ENCODE measurements around the gene NFATC2IP. TPM values are rescaled to one million over a fixed set of nuclear protein-coding genes. Genes with fewer than 3 reads are reported as not detected.

NFATC2IP gene
- total and polyA plus RNA-seq, 2 donors (not counting 1 experiment from before 2014, with no cell fraction given): 96.4 to 102 TPM

DNA sequence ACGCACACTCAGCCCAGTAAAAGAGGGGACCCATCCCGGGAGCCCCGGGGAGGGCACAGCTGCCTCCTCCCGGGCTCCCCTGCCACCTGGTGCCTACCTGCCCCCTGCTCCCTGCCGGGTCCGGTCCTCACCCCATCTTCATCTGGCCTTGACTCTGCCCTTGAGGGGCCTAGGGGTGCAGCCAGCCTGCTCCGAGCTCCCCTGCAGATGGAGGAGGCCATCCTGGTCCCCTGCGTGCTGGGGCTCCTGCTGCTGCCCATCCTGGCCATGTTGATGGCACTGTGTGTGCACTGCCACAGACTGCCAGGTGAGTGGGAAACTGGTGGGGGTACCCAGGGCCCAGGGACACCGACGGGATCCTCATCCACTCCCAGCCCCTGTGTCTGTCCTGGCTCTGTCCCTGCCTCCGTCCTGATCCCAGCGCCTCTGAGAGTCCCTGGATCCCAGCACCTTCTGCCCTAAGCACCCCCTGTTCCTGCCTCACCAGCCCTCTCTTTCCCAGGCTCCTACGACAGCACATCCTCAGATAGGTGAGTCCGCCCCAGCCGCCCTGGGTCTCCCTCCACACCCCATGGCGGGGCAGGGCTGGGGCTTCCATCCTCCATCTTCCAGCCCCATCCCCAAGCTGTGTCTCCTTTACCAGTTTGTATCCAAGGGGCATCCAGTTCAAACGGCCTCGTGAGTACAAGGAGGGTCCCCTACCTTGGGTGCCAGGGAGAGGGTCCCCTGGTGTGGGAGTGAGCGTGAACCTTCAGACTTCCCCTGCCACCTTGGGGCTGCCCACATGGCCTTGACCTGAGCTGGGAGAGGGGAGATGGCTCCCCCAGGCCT, 34.7 kb downstream of the NFATC2IP start:
- peak overlapping the region; percentile 74 for H3K4me2 ChIP-seq (replicated peaks; ENCODE audit: low read depth, low read length, poor library complexity, severe bottlenecking)
- ATAC-seq (ENCODE audit: low read depth) (no peak), DNase-seq (peak; percentile 29)
- CTCF ChIA-PET: interaction anchor here (0.6 kb wide), 1 partner anchor 13 kb away, joined by 3 read pairs; no protein-coding TSS in a partner anchor
- Mint-ChIP-seq H3K9me3 (ENCODE audit: insufficient read depth) (peaks cover 6% of the 10 kb centered on the region), H3K27ac (no peak overlapping the region), H3K4me1 (peaks cover 13% of the 10 kb centered on the region), H3K4me3 (peak overlapping the region; percentile 67), H3K27me3 (peaks cover 3% of the 10 kb centered on the region)
- H3K9me3 ChIP-seq (ENCODE audit: control extremely low read depth in 1 of 3, control insufficient read depth in 2 of 3, insufficient read depth in 1 of 3, low read length in 2 of 3): peaks cover 0 to 30% (median 12%) of the 10 kb centered on the region in 3 donors
- H3K9ac ChIP-seq (ENCODE audit: low read length): no peak overlapping the region
- peaks cover 3% of the 10 kb centered on the region for H3K79me2 ChIP-seq (ENCODE audit: control insufficient read depth, insufficient read depth, low read length)
- peaks cover 16 to 22% of the 10 kb centered on the region in 2 donors for H3K4me1 ChIP-seq (ENCODE audit: control insufficient read depth in 2 of 2, insufficient read depth in 2 of 2, low read length in 2 of 2)
- no peak overlapping the region for H3K27ac ChIP-seq (ENCODE audit: low read length in 2 of 2)
- POLR2A ChIA-PET: interaction anchor here (0.6 kb wide), 1 partner anchor 115 kb away, joined by 4 read pairs; no protein-coding TSS in a partner anchor
- TF ChIP-seq EZH2 (IDR thresholded peaks at IDR 0.05; ENCODE audit: borderline replicate concordance, insufficient read depth, low read depth, low read length, poor library complexity, severe bottlenecking) (no peak), CTCF (IDR thresholded peaks at IDR 0.05) (no peak)
- H3K36me3 ChIP-seq (replicated peaks in 1 of 2; ENCODE audit: control extremely low read depth in 1 of 2, control insufficient read depth in 1 of 2, extremely low read depth in 1 of 2, insufficient read depth in 2 of 2, low read length in 1 of 2): peaks cover 0 to 54% of the 10 kb centered on the region in 2 experiments
- peaks cover 0 to 13% (median 0%) of the 10 kb centered on the region in 4 experiments for H3K27me3 ChIP-seq (replicated peaks in 1 of 4; ENCODE audit: control extremely low read depth in 1 of 4, control insufficient read depth in 3 of 4, insufficient read depth in 4 of 4, low read length in 3 of 4)
- H3K4me3 ChIP-seq (ENCODE audit: control extremely low read depth in 1 of 5, extremely low read depth in 1 of 5, insufficient read depth in 1 of 5, low read depth in 2 of 5, low read length in 4 of 5): peak overlapping the region in 4 of 5 experiments; percentile 15 to 39 (median 33)
- H2AFZ ChIP-seq (ENCODE audit: insufficient read depth, low read depth, low read length, poor library complexity, severe bottlenecking): peak overlapping the region; percentile 28
- WGBS (ENCODE audit: insufficient coverage): 50% methylated on average over 14 of the region's 19 CpGs
- intact Hi-C loops (cut with micrococcal nuclease): no loop called here
- peaks cover 30% of the 10 kb centered on the region for H4K20me1 ChIP-seq (ENCODE audit: control insufficient read depth, insufficient read depth, low read length, poor library complexity, severe bottlenecking)

- Histone ChIP-seq H3K36me3 (replicated peaks in 1 of 2; ENCODE audit: control extremely low read depth in 1 of 2, control insufficient read depth in 1 of 2, extremely low read depth in 1 of 2, insufficient read depth in 2 of 2, low read length in 1 of 2) (peaks cover 0 to 50% of the 10 kb centered on the region in 2 experiments), H3K27ac (ENCODE audit: low read length in 2 of 2) (no peak overlapping the region), H3K4me2 (replicated peaks; ENCODE audit: low read depth, low read length, poor library complexity, severe bottlenecking) (no peak overlapping the region), H2AFZ (ENCODE audit: insufficient read depth, low read depth, low read length, poor library complexity, severe bottlenecking) (no peak overlapping the region), H3K79me2 (ENCODE audit: control insufficient read depth, insufficient read depth, low read length) (peaks cover 3% of the 10 kb centered on the region), H4K20me1 (ENCODE audit: control insufficient read depth, insufficient read depth, low read length, poor library complexity, severe bottlenecking) (peaks cover 30% of the 10 kb centered on the region), H3K27me3 (replicated peaks in 1 of 4; ENCODE audit: control extremely low read depth in 1 of 4, control insufficient read depth in 3 of 4, insufficient read depth in 4 of 4, low read length in 3 of 4) (peaks cover 0 to 13% (median 0%) of the 10 kb centered on the region in 4 experiments), H3K9me3 (ENCODE audit: control extremely low read depth in 1 of 3, control insufficient read depth in 2 of 3, insufficient read depth in 1 of 3, low read length in 2 of 3) (peaks cover 0 to 30% (median 12%) of the 10 kb centered on the region in 3 donors), H3K4me3 (ENCODE audit: control extremely low read depth in 1 of 5, extremely low read depth in 1 of 5, insufficient read depth in 1 of 5, low read depth in 2 of 5, low read length in 4 of 5) (no peak overlapping the region), H3K4me1 (ENCODE audit: control insufficient read depth in 2 of 2, insufficient read depth in 2 of 2, low read length in 2 of 2) (peaks cover 16 to 22% of the 10 kb centered on the region in 2 donors), H3K9ac (ENCODE audit: low read length) (no peak overlapping the region)
- Mint-ChIP-seq H3K27ac (no peak overlapping the region), H3K4me1 (peaks cover 13% of the 10 kb centered on the region), H3K9me3 (ENCODE audit: insufficient read depth) (peaks cover 6% of the 10 kb centered on the region), H3K4me3 (no peak overlapping the region), H3K27me3 (peaks cover 3% of the 10 kb centered on the region)
- intact Hi-C loops (cut with micrococcal nuclease): no loop called here
- no peak for TF ChIP-seq CTCF (IDR thresholded peaks at IDR 0.05)
- no peak for TF ChIP-seq EZH2 (IDR thresholded peaks at IDR 0.05; ENCODE audit: borderline replicate concordance, insufficient read depth, low read depth, low read length, poor library complexity, severe bottlenecking)
- ChIA-PET CTCF (no interaction called here), POLR2A (no interaction called here)
- 92% methylated on average over 4 of the region's 9 CpGs for WGBS (ENCODE audit: insufficient coverage)
- DNase-seq (no peak), ATAC-seq (ENCODE audit: low read depth) (no peak)
These were observed 35.3 kb downstream of the NFATC2IP start for GRCh38 chr16:28986046-28986445.
